CD4-positive, alpha-beta T cell treated with Interleukin-17A for 4 hours (primary cell): ENCODE measurements around the gene CATSPER3.

Source experiments
- DNase-seq: peaks from one replicate; pipeline ENCODE4 v3.0.0-alpha.2; 2020; ENCODE audit warnings: mixed read lengths

The CATSPER3 gene

DNA sequence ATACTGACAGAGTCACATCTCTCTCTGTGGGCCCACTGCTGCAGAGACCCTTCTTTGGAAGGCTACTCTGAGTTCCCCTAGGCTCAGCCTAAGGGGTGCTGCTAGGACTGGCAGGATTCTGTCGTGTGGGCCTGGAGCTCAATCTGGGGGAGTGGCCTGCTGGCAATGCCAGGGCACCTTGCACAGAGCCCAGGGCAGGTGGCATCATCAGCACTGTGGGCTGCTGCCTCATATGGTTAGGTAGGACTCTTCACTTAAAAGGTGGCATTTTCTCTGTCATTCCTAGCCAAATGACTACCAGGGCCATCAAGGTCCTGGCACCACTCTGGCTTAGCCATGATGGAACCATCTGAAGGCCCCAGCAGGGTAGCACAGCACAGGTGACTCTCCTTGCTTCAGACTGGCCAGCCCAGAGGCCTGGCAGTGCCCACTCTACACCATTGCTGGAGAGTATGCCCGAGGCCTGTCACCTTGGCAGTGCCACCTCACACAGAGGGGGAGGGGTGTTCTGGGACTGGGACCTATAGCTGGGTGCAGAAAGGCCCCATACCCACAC is 44.4 kb downstream of the CATSPER3 start:
- DNase-seq = no peak

DNA sequence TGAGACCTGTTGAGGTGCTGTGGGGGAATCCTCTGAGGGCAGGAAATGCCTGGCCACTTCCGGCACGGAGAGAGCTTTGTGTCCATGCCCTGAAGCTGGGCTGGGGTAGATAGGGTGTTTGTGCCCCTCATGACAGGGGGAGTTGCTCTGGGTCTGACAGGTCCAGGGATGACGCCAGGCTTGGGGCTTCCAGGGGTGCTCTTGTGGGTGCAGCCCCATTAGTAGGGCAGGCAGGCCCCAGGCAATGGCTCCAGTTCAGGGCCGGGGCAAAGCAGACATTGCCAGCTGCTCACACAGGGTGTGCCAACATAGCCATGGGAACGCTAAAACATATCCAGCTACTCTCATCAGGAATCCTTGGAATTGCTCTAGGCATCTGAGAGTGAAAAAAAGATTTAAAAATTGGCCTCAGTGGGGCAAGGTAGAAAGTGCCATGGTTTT is 45.3 kb downstream of the CATSPER3 start:
- no peak for DNase-seq

DNA sequence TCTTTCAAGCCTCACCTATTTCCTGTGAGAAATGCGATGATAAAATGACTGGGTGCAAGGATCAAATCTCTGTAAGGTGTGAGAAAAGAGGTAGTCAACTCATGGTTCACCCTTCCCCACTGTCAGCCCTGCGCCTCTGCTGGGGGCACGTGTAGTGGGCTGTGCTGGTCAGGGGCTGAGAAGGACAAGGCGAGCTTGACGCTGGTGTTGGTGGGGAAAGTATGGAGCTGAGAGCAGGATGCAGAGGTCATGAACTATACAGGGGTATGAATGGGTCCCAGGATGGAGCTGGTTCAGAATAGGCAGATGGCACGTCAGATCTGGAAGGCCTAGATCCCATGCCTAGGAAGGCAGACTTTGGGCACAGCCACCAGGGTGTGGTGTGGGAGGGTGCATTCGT is 45.7 kb downstream of the CATSPER3 start:
- no peak for DNase-seq

DNA sequence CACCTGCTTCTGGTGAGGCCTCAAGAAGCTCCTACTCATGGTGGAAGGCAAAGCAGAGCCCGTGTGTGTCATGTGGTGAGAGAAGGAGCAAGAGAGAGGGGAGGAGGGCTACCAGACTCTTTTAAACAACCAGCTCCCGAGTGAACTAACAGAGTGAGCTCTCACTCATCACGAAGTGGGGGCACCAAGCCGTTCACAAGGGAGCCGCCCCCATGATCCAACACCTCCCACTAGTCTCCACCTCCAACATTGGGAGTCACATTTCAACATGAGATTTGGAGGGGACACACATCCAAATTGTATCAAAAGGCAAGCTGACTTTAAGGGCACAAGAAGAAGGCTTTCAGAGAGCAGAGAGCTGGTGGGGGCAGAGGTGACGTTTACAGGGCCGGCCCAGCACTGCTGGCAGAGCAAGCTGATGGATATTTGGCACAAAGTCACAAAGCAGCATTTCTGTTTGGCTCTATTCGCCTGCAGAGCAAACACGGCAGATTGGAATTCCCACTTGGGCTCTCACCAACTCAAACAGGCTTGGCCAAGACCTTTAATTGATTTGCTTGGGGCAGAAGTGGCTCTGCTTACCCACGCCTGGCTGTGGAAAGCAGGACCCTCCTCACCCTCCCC is 46.4 kb downstream of the CATSPER3 start:
- no peak for DNase-seq

DNA sequence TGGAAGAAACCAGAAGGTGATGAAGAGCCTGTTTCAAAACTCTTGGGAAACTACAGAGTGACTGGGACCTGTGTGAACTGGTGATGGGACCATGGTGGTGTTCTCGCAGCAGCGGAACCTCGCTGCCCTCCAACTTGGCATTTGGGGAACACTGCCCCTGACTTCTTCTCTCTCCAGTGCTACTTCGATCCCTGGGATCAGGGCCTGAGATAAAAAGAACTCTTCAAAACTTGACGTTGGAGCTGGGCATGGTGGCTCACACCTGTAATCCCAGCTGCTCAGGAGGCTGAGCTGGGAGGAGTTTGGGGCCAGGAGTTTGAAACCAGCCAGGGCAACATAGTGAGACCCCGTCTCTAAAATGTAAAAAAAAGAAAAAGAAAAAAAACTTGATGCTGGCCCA is 48.2 kb downstream of the CATSPER3 start:
- no peak for DNase-seq

DNA sequence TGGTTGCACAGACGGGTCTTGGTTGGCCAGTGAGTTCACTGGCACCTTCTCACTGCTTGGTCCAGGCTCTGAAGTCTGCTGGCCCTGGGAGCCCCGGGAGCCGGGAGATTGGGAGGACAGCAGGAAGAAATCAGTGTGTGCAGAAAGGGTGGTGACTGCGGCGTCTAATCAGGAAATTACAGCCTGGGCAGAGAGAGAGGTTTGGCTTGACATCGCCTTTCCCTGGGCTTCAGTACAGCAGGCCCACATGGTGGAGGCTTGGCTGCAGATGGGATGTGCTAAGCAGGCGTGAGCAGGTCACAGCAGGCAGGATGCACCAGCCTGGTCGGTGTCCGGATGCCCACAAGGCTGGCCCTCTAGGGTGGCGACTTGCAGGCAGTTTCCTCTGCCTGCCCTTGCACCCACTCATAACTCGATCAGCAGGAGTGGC is 49.2 kb downstream of the CATSPER3 start:
- no peak for DNase-seq

DNA sequence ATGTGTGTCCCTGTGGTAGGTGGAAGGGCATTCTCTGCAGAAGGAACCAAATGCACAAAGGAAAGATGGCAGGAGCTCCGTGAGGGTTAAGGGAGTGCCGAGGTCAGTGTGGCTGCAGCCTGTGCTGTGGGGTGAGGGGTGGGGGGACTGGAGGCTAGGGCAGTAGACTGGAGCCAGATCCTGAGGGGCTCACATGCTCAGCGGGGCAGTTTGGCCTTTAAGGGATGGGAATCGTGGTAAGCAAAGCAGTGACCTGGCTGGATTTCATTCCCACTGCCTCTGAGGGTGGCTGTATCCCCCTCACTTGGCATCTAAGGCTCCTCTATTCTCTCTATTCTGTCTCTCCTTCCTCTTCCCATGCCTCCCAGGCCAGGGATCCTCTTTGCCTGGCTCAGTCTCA is 50.8 kb downstream of the CATSPER3 start:
- DNase-seq = no peak

DNA sequence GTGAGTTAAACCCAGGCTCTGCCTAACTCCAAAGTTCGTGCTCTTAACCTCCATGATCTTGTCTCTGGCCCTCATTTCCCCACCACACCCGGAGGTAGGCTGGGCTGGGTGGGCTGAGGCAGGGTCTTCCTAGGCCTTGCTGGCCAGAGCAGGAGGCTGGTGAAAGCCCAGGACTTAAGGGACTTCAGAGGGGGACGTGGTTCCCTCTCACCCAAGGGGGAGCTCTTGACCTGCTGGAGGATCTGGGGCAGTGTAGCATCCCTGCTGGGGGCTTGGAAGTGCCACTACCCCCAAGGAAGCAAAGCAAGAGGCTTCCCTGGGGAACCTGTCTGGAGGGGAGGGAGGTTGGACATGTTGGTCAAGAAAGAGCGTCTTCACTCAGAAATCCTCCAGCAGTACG is 51.6 kb downstream of the CATSPER3 start:
- no peak for DNase-seq

DNA sequence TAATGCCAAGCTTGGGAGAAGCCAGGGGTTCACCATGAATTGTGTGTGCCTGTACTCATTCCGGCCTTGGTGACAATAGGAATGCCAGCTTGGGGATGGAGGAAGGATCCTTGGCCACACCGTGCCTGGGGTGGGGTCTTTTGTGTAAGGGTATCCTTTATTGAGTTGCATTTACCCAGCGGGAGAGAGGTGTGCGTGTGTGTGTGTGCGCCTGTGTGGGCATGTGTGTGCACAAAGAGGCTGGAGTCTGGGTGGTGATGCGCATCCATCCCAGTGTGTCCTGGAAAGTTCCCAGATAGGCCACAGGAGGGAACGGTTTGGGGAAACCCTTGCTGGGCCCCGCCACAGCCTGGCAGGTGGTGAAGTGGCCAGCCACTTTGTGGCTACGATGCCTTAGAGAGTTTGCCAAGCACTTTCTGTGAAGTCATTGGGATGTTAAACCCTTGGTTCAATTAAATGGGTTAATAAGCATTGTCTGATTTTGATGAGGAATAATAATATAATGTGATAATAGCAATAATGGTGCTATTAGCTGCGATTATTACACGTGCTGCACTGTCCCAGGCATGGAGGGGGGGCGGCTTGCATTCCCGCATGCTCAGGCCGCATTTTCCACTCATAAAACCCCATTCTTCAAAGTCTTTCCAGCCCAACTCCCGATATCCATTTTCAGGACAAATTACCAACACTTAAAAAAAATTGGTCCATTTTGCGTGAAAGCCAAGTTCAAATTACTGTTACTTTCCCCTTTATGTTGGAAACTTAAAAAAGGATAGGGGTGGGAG is 52.6 kb downstream of the CATSPER3 start:
- no peak for DNase-seq

DNA sequence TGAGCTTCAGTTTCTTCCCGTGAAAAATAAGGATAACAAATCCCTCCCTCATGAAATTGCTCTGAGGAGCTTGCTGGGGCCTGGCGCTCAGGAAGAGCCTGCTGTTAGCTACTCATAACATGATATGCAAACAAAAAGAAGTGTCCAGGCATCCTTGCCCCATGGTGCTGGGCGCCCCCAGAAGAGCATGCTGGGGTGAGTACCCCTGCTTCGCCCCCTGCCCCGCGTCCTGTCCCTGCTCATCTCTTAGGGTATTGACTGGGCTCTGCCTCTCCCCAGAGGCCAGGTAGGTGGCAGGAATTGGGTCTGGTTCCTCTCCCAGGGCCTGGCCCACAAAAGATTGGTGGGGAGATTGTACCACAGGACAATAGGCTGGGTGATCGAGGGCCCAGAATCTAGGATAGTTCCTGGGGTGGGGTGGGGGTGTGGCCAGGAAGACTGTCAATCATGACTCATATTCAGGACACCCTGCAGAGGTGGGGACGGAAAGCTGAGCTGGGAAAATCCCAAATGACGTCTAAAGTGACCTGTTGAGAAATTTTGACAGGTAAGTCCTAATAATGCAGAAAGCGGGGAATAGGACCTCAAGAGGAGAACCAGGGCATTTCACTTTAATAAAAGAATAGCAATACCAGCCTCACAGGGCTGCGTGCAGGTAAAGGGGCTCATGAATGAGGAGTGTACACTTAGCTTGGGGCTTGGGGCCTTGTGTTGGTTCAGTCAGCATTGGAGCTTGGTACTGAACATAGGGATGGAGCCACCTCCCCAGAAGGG is 57.4 kb downstream of the CATSPER3 start:
- DNase-seq = no peak

DNA sequence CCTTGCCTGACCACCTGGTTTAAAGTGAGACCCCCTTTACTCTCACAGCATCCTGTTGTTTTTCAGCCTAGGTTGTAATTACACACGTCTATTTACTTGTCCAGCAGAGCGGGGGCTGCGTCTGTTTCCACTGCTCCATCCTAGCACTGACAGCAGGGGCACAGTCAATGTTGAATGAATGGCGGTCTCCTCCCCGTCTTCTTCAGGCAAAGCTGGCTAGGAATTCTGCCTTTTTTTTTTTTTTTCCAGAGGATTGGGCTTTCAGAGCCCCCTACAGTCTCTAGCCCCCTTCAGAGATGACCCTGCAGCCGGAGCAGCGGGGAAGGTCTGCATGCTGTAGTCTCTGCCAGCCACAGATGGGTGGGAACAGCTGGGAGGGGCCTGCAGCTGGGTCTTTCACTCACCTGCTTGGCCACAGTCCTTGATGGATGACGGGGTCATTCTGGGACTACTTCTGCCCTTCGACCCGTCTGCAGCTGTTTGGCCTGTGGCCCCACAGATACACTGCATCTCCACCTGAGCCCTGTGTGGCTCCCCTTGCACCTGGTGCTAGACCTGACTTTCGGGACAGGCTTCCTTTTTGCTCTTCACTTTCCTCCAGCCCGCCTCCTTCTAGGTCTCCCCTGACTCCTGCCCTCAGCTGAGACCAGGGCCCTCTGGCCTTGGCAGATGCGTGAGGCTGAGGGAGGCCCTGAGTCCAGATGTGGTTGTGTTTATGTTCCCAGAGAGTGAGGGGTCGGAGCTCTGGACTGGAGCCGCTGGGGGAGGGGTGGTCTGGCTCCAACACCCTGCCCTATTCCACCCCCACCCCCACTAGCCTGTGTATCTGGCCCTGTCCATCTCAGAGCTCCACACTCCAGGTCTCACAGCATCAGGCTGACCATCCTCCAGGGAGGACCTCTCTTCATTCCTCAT is 58.3 kb downstream of the CATSPER3 start:
- no peak for DNase-seq

DNA sequence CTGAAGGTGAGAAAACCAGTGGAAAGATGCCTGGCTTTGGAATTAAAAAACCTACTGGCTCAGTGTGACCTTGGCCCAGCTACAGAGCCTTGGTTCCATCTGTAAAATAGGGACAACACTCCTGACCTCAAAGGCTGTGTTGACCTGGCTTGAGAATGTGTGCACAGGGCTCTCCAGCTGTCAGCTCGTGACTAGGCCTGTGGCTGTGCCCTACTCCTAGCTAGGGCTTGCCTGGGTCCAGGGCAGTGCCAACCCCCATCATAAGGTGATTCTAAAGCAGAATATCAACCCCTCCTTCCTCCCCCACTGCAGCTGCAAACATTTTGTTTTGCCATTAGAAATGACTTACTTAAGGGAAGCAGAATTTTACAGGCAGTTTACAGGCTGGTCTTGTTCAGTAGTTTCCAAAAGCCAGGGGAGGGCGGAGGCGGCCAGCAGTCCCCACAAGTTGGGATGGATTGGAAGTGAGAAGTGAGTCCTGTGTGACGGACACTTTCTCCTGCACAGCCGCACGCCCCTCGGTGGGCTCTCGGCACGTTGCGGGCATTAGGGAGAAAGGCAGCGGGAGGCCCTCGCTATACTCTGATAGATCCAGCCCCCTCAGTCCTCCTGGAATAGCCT is 59.0 kb downstream of the CATSPER3 start:
- no peak for DNase-seq

DNA sequence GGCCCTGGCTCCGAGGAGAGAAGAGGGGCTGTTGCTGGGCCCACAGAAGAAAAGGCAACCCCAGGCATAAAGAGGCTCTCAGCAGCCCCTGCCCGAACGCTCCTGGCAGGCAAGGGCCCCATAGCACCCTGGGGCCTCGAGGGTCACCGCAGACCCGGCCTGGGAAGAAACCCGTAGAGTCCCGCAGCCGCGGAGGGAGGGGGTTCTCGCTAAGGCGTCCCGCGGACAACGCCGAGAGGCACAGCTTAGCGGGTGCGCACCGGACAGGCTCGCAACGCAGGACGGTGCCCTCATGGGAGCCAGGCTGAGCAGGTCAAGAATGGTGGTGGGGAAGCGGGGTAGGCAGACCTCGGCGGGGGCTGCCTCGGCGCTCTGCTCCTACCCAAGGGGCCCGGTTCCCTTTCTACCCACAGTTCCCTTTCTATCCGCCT is 59.6 kb downstream of the CATSPER3 start:
- DNase-seq = no peak

DNA sequence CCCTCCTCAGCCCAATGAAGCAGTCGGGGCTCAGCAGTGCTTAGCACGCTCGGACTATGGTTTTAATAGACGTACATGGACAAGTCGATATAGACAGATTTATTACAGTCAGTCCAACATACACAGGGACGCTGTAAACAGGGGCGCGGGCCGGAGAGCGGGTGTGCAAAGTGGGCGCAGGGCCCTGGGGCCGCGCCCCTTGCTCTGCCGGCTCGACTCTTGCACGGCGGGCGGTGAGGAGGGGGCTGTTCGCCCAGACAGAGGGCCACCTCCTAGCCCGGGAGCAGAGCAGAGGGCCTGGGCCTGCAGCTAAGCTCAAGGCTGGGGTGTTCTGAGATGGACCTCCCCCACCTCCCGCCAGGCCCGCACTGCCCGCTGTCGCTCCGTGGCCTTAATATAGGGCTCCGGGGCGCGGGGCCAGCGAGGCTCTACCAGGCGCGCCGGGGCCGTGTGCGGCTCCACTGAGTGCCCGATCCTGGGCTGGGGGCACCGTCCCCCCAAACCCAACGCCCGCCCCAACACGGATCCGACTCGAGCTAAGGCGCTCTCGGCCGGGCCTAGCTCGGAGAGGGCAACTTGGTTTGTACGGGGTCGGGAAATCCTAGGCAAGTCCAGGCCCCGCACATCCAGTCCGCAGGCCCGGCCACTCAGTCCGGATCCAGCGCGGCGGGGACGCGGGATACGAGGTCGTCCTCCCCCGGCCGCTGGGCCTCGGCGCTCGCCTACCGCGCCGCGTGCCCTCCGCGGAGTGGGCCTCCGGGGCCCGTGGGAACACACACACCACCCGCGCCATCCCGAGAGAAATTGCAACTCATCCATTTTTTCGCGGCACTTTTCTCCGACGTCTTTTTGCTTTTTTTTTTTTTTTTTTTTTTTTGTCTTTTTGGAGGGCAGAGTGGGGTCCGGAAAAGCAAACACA is 60.2 kb downstream of the CATSPER3 start:
- no peak for DNase-seq

DNA sequence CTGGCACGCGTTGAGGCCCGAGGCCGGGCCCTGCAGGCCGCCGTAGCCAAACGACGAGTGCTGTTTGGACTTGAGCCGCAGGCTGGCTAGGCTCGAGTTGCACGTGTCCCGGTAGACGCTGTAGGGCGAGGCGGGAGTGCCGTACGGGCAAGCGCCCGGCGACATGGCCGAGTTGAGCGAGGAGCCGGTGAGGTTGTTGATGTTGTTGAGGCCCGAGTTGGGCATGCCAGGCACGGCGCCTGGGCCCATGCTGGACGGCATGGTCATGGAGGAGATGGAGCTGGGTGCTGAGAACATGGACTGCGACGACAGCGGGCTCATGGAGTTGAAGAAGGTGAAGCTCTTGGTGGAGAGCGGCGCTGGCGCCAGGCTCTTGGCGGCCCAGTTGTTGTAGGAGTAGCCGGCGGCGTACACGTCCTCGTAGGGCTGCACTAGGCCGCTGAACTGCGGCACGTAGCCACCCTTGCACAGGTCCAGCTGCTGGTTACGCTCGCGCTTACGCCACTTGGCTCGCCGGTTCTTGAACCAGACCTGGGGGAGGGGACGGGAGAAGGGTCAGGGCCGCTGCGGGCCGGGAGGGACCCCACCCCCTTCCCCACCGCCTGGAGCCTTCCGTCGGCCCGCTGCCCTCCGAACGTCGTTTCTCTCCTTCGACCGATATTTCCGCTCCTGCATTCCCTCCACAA is 61.2 kb downstream of the CATSPER3 start:
- no peak for DNase-seq

DNA sequence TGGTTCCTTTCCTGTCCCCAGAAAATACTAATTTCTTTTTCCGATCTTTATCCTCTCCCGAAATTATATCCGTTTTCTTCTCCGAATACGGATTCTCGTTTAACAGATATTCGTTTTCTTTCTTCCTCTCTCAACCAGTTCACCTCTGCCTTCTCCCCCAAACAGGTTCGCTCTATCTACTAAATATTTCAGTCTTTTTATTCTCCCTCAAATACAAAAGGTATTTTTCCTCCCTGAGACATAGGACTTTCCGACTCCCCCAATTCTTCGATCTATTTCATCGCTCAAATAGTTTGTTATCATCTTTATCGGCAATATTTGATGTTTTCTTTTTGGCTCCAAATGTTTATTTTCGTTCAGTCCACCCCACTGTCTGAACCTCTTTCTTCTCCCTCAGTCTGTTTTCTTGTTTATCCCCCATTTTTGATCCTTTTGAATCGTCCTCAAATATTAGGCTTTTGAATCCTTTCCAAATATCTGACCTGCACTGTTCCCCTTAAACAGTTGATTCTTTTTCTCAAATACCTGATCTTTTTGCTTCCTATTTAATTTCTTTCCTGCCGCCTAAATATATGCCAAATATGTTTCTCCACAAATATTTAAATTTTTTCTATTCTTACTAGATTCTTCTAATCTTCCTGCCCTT is 61.9 kb downstream of the CATSPER3 start:
- DNase-seq = no peak

DNA sequence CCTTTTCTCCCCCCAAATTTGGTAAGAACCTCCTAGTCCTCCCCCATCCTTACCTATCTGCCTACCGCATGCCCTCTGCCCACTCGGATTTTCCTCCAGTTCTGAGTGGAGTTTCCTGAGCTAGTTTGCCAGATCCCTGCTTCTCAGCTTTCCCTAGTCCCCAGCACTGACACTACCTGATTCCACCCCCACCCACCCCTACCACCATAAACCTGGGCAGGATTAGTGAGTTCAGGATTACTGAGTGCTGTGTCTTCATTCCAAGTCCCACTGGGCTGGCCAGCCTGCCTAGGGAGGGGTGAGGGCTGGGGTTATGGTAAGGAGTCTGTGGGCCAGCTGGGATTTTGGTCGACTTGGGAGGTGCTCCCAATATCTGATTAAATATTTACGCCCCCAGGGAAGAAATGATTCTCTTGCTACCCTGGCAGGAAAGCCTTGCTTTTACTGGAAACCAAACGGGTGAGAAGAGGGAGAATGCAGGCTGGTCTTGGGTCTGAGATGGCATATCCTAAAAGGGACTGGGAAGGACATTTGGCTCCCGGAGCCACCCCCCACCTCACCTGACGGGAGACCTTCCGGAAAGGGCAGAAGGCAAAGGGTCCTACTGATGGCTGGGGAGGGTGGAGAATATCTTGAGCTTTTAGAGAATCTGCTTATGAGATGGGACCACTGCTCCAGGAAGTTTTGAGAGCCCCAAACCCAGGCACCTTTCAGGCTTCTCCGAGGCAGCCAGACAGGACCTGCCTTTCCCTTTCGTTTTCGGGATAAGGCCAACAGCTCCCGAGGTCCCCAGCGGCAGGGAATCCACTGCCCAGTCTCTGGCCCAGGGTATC is 62.6 kb downstream of the CATSPER3 start:
- no peak for DNase-seq

DNA sequence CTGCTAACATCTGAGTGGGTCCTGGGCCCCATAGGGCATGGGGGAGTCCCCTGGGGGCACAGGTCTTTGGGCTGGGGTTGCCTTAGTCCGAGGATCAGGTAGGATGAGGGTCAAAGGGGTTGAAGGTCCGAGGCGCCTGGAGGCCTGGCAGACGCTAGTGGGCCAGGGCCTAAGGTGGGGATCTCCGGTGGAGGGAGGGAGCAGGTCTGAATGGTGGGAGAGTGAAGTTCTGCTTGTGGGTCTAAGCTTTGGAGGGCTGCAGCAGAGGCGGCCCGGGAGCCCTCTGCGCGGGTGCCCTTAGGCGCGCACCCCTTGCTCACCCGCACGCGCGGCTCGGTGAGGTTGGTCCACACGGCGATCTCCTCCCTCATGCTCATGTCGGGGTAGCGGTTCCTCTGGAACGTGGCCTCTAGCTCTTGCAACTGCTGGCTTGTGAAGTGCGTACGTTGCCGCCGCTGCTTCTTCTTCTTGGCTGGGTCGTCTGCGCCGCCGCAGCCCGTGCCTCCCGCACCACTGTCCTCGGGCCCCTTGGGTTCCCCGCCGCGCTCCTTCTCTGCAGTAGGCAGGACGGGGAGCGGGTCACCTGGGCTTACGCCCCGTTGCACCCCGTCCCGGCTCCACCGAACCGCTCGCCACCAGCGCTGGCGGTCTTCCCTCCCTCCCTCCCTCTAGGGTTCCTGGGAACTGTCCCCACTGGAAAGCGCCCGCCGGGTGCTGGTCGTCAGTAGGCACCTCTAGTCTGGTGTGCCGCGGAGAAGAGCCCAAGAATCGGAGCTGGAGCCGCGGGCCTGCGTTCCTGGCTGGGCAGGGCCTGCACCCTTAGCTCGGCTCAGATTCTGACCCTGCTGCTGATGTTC is 63.5 kb downstream of the CATSPER3 start:
- DNase-seq = no peak
